NCI-H82 treated with DMSO at 0.1 percent for 48 hours (cell line): ENCODE measurements around the gene DIAPH1.

Experiments used
- DNase-seq: peaks from one replicate; lab custom pipeline; 2025; ENCODE audit not compliant: unreplicated experiment; lab: John Stamatoyannopoulos, UW

Gene DIAPH1

DNA sequence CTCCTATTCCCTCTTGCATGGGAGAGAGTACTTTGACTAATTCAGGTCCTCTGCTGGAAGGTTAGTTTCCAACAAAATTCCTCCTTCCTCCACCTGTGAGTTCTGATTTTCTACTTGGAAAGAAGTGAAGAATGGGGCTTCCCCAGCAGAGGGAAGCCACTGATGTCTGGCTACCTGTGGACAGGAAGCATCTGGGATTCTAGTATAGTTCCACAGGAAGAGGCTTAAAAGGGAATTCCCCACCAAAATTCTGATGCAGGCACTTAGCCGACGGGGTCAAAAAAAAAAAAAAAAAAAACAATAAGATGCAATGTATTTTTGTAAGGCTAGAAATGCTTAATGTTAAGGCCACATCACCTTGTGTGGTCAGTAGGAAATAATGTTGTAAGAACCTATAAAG, 96.5 kb downstream of the DIAPH1 start:
- DNase-seq, result no peak

DNA sequence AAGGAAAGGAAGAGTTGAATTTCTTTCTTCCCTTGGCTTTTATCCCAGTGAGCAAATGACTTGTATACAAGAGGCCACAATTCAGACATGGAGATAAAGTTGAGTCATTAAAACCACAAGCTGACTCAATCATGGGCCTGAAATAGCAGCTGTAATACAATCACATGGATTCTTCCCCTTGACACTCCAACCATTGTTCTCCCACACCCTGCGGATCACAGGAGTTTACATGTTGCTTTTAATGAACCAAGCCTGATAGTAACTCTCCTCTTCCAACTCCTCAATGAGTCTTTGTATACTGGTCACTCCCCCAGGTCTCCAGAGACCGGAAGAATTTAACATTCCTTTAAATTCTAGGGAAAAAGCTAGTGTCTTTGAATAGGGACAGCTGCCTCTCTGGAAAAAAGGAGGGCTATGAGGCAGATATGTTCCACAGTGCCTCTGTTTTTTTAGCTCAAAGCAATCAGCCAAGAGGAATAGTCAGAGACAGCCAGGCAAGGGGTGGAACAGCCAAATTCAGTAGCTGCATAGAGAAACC, 97.5 kb downstream of the DIAPH1 start:
- no peak for DNase-seq

DNA sequence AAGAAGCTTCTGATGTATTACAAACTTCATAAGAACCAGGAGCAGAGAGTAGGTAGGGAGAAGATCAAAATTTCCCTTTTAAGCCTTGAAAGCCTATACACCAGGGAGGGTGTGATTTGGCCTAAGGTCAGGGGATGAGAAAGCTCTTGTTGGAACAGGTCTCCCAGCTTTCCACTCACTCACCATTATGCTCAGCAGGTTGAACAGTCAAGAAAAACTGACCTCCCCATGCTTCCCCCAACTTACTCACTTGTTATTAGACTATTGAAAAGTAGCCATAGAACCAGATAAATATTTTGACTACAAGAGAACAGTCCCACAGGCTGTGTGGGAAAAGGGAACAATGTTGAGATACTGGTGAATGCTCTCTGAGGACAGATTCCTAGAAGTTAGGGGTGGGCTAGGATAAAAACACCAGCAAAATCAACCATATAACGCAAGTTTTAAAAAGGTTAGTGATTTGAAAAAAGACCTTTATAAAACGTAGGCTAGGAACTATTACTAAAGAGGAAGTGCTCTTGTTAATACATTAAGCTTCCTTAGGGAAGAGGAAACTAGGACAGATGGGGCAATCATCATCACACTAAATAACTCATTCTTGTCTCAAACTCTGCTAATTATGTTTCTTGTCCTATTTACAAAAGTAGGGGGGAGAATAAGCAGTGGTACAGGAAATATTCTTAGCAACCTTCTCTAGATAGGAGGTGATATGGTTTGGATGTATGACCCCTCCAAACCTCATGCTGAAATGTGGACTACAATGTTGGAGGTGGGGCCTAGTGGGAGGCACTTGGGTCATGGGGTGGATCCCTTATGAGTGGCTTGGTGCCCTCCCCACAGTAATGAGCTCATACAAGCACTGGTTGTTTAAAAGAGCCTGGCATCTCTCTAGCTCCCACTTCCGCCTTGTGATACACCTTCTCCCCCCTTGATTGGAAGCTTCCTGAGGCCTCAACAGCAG, 98.9 kb downstream of the DIAPH1 start:
- no peak for DNase-seq

DNA sequence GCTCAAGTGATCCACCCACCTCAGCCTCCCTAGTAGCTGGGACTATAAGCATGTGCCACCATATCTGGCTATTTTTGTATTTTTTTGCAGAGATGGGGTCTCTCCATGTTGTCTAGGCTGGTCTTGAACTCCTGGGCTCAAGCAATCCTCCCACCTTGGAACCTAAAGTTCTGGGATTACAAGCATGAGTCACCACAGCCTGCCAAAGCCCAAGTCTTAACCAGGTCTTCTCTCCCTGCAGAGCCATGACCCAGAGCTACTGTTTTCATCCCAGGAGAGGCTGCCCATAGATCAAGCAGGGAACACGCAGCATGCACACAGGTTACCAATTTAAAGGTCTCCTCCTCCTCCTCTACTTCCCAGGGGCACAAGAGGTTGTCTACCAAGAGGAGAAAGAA, 100.2 kb downstream of the DIAPH1 start:
- no peak for DNase-seq

DNA sequence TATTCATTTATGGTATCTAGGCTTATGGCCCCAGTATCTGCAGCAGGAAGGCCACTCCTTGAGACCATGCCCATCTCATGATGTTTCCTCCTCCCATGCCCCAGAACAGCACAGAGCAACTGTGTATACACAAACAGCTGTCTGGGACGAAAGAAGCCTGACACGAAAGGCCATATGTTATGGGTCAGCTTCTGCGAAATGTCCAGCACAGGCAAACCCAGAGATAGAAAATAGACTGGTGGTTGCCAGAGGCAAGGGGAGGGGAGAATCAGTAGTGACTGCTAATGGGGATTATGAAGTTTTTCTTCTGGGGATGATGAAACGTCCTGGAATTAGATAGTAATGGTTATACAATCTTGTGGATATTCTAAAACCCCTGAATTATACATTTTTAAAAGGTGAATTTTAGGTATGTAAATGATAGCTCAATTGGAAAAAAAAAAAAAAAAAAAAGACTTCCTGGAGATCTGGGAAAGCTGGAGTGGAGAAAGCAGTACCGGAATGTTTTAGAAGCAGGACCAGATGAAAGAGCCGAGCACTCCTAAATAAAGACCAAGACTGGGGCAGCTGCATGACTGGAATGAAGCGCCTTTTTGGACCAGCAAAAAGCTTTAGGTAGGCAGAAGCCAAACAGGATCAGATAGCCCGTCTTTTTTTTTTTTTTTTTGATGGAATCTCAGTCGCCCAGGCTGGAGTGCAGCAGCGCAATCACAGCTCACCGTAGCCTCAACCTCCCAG, 100.8 kb downstream of the DIAPH1 start:
- DNase-seq, result no peak

DNA sequence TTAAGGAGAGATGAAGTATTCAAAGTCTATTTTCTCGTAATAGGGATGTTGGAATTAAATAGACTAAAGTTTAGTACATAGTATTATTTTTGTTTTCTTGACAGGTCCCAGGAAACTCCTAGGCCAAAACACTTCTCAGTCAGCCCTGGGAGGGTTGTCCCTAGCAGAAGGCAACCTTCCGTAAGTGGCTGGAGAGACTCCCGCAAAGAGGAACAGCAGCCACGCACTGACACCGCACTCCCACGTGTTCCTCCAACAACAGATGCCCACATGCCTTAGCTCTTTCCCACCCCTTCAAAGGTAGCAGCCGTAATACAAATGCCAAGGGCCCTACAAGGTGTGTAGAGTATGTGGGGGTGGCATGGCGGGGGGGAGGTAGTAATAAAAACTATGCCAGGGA, 101.5 kb downstream of the DIAPH1 start:
- DNase-seq, result no peak

DNA sequence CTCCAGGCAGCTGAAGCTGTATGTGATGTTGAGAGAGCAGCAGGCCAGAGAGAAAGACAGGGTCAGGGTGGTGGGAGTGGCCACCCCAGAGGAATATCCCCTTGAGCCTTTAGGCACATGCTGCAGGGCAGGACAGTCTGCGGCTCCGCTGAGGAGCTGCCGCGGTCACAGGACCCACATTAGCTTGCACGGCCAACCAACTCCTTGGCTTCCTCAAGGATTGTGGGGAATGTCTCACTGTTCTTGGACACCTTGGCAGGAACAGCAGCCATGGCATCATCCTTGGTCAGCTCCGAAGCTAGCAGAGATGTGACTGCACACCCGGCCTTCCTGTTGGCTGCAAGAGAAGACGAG, 102.2 kb downstream of the DIAPH1 start:
- DNase-seq, result no peak

DNA sequence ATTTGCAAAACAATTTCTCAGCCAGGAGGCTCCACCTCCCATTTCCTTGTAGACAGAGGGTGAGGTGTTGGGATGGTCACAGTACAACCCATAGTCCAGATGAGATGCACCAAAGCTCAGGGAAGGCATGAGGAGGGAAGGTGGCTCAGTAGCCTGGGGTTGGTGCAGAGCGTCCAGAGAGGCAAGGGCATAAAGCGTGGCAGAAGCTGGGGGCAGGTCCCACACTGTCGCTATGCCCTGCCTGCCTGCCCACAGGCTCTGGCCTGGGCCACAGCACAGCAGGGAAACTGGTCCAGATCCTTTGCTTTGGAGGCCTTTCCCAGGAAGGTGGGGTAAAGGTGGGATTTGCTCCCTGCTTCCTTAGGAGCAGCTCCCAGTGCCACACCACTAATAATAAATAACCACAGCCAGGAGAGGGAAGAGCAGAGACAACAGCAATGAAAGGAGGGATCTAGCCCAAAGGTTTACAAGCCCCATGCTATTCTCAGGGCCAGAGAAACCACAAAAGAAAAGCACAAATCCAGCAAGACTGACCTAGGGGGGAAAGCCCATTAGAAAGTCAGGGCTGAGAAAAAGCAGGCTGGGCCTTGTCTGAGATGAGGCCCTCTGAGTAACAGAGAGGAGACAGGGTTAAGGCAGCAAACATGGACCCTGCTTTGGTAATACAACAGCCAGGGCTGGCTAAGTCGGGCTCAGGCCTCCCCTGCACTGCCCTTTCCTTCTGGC, 102.7 kb downstream of the DIAPH1 start:
- DNase-seq, result no peak

DNA sequence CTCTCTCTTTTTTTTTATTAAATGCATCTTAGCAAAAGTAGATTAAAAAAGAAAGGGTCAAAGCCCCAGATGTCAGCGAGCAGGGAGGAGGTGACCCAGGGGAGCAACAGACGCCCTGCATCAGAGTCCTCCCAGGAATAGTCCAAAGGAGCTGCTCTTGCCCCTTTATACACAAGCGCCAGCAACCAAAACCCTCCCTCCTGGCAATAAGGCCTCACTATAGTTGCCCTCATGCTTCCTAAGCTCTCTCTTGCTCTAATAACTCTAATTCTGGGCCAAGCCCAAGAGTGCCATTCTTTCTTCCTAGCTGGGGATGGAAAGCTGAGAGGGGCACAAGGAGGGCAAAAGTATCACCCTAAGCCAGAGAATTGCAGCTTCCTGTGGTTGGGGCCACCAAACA, 103.7 kb downstream of the DIAPH1 start:
- no peak for DNase-seq

DNA sequence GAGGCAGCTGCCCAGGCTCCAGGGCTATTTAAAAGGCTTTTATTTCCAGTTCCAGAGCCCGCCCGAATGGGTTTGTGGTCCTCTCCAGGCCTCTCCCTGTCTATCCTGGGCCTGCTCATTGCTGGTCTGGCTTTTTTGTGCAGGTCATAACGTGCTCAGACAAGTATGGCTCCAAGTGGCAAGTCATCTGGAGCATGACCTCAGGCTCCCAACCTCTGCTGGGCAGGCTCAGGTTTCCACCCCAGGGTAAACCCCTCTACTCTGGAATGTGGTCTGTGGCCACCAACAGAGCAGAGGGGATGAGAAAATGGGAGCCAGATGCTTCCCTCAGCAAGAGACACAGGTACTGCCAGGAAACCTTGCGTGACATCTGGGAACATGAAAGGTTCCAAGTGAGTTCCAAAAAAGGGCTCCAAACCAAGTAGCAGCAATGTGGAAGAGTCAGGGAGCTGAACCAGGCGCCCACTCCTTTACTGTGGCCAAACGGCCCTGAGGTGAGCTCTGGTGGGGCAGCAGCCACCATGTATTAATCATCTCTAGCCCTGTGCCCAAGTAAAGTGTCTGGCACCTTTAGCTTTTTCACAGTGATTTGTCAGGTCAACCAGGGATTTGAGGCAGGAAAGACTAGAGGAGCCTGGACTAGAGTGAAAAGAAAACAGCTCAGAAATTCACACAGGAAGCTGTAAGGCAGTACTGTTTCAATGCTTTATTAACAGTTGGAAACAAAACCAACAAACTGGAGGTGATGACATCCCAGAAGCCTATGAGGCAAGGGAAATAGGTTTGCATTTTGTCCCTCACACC, 104.3 kb downstream of the DIAPH1 start:
- no peak for DNase-seq

DNA sequence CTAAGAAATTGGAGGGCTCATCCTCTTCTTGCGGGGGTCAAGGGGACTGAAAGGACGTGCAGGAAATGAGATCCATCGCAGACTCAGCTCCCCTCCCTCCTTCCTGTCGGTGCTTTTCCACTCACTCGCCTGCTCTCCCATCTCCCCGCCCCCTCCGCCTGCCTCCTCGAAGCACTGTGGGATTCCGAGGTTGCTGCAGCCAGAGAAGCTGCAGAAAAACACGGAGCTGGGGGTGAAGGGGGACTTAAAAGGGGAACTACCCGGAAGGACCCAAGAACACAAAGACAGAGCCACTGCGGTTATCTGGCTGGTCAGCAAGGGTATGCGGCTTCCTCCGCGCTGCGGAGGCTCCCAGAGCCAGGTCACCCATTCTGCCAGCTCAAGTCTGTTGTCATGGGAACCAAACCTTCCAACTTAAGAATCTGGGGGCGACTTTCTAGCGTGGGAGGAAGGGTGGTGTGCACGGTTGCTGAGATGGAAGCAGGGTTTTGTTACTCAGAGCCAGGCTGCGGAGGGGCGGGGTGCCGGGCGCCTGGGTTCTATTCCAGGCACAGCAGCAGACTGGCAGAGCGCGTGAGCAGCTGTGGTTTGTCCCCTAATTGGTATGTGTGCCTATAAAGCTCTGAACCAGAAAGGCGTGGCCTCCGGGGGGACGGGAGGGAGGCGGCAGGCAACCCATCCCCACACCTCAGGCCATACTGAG, 105.0 kb downstream of the DIAPH1 start:
- no peak for DNase-seq

DNA sequence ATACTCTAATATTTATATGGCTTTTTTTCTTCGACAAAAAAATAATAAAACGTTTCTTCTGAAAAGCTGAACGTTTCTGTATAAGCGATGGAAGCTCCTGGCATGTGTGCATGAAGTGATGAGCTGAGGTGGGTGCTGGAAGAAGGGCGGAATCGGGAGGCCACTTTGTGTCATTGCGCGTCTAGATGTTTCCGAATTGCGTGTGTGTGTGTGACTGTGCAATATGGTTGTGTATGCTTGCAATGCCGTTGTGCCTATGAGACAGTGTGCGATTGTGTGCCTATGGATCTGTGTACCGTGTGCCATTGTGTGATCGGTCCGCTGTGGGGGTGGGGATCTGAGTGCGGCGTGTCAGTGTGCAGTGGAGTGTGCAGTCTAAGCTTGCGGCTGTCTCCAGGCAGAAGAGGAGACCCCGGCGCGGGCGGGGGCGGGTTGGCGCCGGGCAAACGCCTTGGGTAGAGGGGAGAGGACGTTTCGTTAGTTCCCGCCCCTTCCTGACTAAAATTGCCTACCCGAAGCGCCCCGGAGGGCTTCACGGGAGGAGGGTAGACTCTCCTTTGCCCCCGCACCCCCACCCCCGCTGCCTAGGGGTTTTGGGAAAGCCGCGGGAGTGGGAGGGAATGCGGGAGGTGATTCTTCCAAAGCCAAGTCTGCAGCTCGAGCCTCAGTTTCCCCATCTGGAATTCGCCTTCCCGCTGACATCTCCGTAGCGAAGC, 105.7 kb downstream of the DIAPH1 start:
- no peak for DNase-seq

DNA sequence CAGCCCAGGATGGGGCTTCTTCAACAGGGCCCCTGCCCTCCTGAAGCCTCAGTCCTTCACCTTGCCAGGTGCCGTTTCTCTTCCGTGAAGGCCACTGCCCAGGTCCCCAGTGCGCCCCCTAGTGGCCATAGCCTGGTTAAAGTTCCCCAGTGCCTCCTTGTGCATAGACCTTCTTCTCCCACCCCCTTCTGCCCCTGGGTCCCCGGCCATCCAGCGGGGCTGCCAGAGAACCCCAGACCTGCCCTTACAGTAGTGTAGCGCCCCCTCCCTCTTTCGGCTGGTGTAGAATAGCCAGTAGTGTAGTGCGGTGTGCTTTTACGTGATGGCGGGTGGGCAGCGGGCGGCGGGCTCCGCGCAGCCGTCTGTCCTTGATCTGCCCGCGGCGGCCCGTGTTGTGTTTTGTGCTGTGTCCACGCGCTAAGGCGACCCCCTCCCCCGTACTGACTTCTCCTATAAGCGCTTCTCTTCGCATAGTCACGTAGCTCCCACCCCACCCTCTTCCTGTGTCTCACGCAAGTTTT, 106.3 kb downstream of the DIAPH1 start:
- DNase-seq, result no peak

DNA sequence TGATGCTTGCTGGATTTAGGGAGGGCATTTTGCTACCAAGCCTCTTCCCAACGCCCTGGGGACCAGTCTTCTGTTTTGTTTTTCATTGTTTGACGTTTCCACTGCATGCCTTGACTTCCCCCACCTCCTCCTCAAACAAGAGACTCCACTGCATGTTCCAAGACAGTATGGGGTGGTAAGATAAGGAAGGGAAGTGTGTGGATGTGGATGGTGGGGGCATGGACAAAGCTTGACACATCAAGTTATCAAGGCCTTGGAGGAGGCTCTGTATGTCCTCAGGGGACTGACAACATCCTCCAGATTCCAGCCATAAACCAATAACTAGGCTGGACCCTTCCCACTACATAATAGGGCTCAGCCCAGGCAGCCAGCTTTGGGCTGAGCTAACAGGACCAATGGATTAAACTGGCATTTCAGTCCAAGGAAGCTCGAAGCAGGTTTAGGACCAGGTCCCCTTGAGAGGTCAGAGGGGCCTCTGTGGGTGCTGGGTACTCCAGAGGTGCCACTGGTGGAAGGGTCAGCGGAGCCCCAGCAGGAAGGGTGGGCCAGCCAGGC, 107.0 kb downstream of the DIAPH1 start:
- DNase-seq, result no peak

DNA sequence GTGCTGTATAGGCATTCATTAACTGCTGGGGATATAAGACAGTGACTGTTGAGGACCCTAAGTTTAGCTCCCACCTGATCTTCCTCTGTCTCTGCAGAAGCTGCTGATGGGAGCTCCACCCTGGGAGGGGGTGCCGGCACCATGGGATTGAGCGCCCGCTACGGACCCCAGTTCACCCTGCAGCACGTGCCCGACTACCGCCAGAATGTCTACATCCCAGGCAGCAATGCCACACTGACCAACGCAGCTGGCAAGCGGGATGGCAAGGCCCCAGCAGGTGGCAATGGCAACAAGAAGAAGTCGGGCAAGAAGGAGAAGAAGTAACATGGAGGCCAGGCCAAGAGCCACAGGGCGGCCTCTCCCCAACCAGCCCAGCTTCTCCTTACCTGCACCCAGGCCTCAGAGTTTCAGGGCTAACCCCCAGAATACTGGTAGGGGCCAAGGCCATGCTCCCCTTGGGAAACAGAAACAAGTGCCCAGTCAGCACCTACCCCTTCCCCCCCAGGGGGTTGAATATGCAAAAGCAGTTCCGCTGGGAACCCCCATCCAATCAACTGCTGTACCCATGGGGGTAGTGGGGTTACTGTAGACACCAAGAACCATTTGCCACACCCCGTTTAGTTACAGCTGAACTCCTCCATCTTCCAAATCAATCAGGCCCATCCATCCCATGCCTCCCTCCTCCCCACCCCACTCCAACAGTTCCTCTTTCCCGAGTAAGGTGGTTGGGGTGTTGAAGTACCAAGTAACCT, 107.8 kb downstream of the DIAPH1 start:
- DNase-seq, result no peak

DNA sequence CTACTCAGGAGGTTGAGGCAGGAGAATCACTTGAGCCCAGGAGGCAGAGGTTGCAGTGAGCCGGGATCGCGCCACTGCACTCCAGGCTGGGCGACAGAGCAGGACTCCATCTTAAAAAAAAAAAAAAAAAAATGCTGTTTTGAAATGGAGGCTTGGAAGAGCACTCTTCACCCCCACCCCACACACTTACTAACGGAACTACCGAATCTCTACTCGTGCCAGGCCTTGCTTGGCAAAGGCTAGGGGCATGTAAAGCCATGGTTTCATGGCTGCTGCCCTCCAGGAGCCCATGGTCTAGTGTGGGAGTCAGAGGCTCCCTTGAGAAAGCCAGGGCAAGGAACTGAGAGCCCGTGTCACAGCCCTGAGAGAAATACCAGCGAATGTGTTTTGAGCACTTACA, 108.6 kb downstream of the DIAPH1 start:
- no peak for DNase-seq

DNA sequence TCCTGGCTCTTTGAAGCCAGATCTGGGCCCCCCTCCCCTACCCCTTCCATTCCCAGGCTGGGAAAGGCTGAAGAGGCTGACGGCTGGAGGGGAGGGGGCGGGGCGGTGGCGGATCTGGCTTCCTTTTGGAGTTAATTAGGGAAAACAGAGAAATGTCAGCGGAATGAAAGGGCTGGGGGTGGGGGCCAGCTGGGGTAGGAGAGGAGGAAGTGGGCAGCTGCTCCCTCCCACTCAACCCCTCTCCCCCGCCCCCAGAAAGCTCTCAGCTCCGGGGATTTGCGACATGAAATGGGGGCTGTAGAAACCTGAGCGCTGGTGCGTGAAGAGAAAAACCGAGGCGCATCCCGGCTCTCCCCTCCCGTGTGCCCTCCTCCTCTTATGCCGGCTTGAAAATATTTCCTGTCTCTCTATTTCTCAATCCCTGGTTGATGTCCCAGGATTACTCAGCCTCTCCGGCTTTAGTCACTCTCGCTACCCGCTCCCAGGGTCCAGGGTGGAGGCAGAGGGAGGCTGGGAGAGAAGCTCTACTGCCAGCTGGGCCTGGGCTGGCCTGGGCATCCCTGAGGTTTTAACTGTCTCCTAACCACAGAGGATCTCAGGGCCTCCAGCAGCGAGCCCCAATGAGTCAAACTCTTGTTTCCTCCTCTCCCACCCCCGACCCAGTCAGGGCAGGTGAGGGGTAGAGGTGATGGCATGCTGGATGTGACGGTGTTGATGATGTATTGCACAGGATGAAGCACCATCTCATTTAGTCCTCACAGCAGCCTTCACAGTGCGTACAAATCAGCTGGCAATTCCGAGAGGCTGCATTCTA, 109.8 kb downstream of the DIAPH1 start:
- DNase-seq, result peak; percentile 12
